K562 (cell line): ENCODE measurements around the gene AHI1. TPM values are rescaled to one million over a fixed set of nuclear protein-coding genes. Genes with fewer than 3 reads are reported as not detected.

Source experiments
- BDP1 ChIP-seq: IDR thresholded peaks from 3 replicates; pipeline ENCODE4 v1.6.1; 2011; ENCODE audit not compliant: insufficient read length, insufficient read depth
- DACH1 ChIP-seq: fragments of 450-650 bp; IDR thresholded peaks from 2 replicates; pipeline ENCODE4 v1.6.1; 2018; ENCODE audit not compliant: partially characterized antibody
- KLF1 ChIP-seq: fragments of 450-650 bp; IDR thresholded peaks from 2 replicates; pipeline ENCODE4 v1.6.1; 2016; ENCODE audit warnings: missing genetic modification characterization, missing compliant biosample characterization
- NCOA1 ChIP-seq: fragments of 450-650 bp; IDR thresholded peaks from 2 replicates; pipeline ENCODE4 v1.6.1; 2016; ENCODE audit warnings: low read depth
- NRF1 ChIP-seq, 2 experiments: fragments of 450-650 bp; IDR thresholded peaks in 1 of 2; conservative IDR thresholded peaks in 1 of 2; 2 replicates each; pipeline ENCODE4 v1.6.1; 2014; ENCODE audit warnings: mild to moderate bottlenecking in 2 of 2
- POU5F1 ChIP-seq: fragments of 150-350 bp; IDR thresholded peaks from 2 replicates; pipeline ENCODE4 v1.6.1; 2014; ENCODE audit warnings: borderline replicate concordance, low read length, low read depth, mild to moderate bottlenecking; ENCODE audit not compliant: partially characterized antibody
- SMAD4 ChIP-seq: fragments of 250-450 bp; sonication (Bioruptor Pico); conservative IDR thresholded peaks from 2 replicates; pipeline ENCODE4 v1.8.0; 2021; ENCODE audit warnings: inconsistent platforms, mild to moderate bottlenecking, moderate library complexity
- ZNF507 ChIP-seq: conservative IDR thresholded peaks from 2 replicates; pipeline ENCODE4 v1.6.1; 2017; ENCODE audit warnings: missing genetic modification characterization, missing compliant biosample characterization
- ZNF561 ChIP-seq: fragments of 450-650 bp; formaldehyde crosslinking; conservative IDR thresholded peaks from 2 replicates; pipeline ENCODE4 v1.4.0; 2020; ENCODE audit warnings: mild to moderate bottlenecking, moderate library complexity
- polyA plus RNA-seq, 8 experiments: library from polyadenylated mRNA; depleted of rRNA in 4 of 8; stranded (reverse) in 5 of 8; unstranded in 3 of 8; fragments of >200 nt; fragmentation: Nextera tagmentation in 2 of 8; fragmentation: Illumina TruSeq in 1 of 8; extraction: Ambion mirVana in 2 of 8; extraction: Trizol in 1 of 8; gene quantifications; 2 replicates each; pipeline versions ENCODE4 v1.2.1 to v1.2.3, GENCODE V29; 2011 to 2014; ENCODE audit warnings: inconsistent platforms in 1 of 8, missing spikeins in 1 of 8
- total RNA-seq, 7 experiments: library from RNA; depleted of rRNA in 6 of 7; stranded (reverse); fragments of >200 nt in 6 of 7; fragmentation: Illumina TruSeq in 2 of 7; extraction: Trizol in 2 of 7; gene quantifications; 2 replicates each; pipeline versions ENCODE4 v1.2.1 to v1.2.3, GENCODE V29; 2011 to 2021; ENCODE audit warnings: low replicate concordance in 1 of 7
- TF ChIP-seq, protein P1 (sequence below): sonication (generic); IDR thresholded peaks from 2 replicates; pipeline ENCODE4 v1.6.1; 2016
- TF ChIP-seq, protein P2 (sequence below): fragments of 450-650 bp; IDR thresholded peaks from 2 replicates; pipeline ENCODE4 v1.6.1; 2018; ENCODE audit warnings: mild to moderate bottlenecking, low read depth; ENCODE audit not compliant: partially characterized antibody
- TF ChIP-seq, protein P3 (sequence below): sonication (generic); formaldehyde crosslinking; IDR thresholded peaks from 2 replicates; pipeline ENCODE4 v1.8.0; 2022; ENCODE audit warnings: mild to moderate bottlenecking, missing genetic modification reagents
- TF ChIP-seq, protein P4 (sequence below): IDR thresholded peaks from 2 replicates; pipeline ENCODE4 v1.6.1; 2016; ENCODE audit warnings: missing genetic modification characterization, missing compliant biosample characterization
- TF ChIP-seq, protein P5 (sequence below): fragments of 450-650 bp; IDR thresholded peaks from 2 replicates; pipeline ENCODE4 v1.6.1; 2018; ENCODE audit not compliant: partially characterized antibody

The AHI1 gene
- total and polyA plus RNA-seq, 9 of the 15 experiments (the other 6 are each of a cell fraction or from before 2014, with no cell fraction given) = 24.7 to 54.9 (median 32.2) TPM

DNA sequence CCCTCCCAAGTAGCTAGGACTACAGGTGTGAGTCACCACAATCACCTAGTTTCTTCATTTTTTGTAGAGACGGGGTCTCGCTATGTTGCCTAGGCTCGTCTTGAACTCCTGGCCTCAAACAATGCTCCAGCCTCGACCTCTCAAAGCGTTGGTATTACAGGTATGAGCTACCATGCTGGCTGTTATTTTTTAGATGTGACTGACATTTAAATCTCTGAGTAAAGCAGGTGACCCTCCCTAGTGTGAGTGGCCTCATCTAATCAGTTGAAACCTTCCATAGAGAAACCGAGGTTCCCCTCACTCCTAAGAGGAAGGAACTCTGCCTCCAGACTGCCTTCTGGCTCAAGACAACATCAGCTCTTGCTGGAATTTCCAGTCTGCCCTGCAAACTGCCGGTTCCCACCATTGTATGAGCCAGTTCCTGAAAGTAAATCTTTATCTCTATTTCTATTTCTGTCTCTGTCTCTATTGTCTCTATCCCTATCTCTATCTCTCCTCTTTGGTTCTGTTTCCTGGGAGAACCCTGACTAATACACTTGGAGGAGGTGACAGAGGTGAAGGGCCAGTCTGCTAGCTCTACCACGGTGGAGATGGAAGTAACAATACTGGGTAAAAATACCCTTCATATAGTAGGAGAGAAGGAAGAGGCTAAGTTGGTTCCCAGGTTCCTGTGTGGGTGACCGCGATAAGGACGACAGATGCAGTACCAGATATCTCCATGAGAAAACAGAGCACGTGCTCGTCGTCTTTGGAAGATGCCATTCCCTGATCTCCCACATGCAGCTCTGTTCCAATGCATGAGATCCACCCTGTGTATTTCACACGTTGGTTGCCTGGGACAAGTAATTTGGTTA, 235.4 kb downstream of the AHI1 start (continued):
- TF ChIP-seq, protein P1, sequence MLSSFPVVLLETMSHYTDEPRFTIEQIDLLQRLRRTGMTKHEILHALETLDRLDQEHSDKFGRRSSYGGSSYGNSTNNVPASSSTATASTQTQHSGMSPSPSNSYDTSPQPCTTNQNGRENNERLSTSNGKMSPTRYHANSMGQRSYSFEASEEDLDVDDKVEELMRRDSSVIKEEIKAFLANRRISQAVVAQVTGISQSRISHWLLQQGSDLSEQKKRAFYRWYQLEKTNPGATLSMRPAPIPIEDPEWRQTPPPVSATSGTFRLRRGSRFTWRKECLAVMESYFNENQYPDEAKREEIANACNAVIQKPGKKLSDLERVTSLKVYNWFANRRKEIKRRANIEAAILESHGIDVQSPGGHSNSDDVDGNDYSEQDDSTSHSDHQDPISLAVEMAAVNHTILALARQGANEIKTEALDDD = peak; percentile 69
- TF ChIP-seq, protein P2, sequence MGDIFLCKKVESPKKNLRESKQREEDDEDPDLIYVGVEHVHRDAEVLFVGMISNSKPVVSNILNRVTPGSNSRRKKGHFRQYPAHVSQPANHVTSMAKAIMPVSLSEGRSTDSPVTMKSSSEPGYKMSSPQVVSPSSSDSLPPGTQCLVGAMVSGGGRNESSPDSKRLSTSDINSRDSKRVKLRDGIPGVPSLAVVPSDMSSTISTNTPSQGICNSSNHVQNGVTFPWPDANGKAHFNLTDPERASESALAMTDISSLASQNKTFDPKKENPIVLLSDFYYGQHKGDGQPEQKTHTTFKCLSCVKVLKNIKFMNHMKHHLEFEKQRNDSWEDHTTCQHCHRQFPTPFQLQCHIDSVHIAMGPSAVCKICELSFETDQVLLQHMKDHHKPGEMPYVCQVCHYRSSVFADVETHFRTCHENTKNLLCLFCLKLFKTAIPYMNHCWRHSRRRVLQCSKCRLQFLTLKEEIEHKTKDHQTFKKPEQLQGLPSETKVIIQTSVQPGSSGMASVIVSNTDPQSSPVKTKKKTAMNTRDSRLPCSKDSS = no peak
- TF ChIP-seq KLF1 (tag) = no peak
- TF ChIP-seq, protein P3, sequence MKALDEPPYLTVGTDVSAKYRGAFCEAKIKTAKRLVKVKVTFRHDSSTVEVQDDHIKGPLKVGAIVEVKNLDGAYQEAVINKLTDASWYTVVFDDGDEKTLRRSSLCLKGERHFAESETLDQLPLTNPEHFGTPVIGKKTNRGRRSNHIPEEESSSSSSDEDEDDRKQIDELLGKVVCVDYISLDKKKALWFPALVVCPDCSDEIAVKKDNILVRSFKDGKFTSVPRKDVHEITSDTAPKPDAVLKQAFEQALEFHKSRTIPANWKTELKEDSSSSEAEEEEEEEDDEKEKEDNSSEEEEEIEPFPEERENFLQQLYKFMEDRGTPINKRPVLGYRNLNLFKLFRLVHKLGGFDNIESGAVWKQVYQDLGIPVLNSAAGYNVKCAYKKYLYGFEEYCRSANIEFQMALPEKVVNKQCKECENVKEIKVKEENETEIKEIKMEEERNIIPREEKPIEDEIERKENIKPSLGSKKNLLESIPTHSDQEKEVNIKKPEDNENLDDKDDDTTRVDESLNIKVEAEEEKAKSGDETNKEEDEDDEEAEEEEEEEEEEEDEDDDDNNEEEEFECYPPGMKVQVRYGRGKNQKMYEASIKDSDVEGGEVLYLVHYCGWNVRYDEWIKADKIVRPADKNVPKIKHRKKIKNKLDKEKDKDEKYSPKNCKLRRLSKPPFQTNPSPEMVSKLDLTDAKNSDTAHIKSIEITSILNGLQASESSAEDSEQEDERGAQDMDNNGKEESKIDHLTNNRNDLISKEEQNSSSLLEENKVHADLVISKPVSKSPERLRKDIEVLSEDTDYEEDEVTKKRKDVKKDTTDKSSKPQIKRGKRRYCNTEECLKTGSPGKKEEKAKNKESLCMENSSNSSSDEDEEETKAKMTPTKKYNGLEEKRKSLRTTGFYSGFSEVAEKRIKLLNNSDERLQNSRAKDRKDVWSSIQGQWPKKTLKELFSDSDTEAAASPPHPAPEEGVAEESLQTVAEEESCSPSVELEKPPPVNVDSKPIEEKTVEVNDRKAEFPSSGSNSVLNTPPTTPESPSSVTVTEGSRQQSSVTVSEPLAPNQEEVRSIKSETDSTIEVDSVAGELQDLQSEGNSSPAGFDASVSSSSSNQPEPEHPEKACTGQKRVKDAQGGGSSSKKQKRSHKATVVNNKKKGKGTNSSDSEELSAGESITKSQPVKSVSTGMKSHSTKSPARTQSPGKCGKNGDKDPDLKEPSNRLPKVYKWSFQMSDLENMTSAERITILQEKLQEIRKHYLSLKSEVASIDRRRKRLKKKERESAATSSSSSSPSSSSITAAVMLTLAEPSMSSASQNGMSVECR (CRISPR knock-in tag) = no peak; the same call in 1 of the 2 replicates
- TF ChIP-seq, protein P4, sequence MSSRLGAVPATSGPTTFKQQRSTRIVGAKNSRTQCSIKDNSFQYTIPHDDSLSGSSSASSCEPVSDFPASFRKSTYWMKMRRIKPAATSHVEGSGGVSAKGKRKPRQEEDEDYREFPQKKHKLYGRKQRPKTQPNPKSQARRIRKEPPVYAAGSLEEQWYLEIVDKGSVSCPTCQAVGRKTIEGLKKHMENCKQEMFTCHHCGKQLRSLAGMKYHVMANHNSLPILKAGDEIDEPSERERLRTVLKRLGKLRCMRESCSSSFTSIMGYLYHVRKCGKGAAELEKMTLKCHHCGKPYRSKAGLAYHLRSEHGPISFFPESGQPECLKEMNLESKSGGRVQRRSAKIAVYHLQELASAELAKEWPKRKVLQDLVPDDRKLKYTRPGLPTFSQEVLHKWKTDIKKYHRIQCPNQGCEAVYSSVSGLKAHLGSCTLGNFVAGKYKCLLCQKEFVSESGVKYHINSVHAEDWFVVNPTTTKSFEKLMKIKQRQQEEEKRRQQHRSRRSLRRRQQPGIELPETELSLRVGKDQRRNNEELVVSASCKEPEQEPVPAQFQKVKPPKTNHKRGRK (tag) = no peak
- TF ChIP-seq DACH1 = no peak
- TF ChIP-seq, protein P5, sequence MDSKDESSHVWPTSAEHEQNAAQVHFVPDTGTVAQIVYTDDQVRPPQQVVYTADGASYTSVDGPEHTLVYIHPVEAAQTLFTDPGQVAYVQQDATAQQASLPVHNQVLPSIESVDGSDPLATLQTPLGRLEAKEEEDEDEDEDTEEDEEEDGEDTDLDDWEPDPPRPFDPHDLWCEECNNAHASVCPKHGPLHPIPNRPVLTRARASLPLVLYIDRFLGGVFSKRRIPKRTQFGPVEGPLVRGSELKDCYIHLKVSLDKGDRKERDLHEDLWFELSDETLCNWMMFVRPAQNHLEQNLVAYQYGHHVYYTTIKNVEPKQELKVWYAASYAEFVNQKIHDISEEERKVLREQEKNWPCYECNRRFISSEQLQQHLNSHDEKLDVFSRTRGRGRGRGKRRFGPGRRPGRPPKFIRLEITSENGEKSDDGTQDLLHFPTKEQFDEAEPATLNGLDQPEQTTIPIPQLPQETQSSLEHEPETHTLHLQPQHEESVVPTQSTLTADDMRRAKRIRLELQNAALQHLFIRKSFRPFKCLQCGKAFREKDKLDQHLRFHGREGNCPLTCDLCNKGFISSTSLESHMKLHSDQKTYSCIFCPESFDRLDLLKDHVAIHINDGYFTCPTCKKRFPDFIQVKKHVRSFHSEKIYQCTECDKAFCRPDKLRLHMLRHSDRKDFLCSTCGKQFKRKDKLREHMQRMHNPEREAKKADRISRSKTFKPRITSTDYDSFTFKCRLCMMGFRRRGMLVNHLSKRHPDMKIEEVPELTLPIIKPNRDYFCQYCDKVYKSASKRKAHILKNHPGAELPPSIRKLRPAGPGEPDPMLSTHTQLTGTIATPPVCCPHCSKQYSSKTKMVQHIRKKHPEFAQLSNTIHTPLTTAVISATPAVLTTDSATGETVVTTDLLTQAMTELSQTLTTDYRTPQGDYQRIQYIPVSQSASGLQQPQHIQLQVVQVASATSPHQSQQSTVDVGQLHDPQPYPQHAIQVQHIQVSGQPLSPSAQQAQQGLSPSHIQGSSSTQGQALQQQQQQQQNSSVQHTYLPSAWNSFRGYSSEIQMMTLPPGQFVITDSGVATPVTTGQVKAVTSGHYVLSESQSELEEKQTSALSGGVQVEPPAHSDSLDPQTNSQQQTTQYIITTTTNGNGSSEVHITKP = peak; percentile 33
- TF ChIP-seq NRF1 (conservative IDR thresholded peaks at IDR 0.05 in 1 of 2, IDR thresholded peaks at IDR 0.05 in 1 of 2) = no peak
- no peak for TF ChIP-seq ZNF561 (CRISPR knock-in tag)
- no peak for TF ChIP-seq BDP1
- TF ChIP-seq NCOA1 = no peak
- no peak for TF ChIP-seq POU5F1
- TF ChIP-seq SMAD4 = peak; percentile 84
- no peak for TF ChIP-seq ZNF507
